Measurements from ENCODE around the gene ZIC1.

DNA sequence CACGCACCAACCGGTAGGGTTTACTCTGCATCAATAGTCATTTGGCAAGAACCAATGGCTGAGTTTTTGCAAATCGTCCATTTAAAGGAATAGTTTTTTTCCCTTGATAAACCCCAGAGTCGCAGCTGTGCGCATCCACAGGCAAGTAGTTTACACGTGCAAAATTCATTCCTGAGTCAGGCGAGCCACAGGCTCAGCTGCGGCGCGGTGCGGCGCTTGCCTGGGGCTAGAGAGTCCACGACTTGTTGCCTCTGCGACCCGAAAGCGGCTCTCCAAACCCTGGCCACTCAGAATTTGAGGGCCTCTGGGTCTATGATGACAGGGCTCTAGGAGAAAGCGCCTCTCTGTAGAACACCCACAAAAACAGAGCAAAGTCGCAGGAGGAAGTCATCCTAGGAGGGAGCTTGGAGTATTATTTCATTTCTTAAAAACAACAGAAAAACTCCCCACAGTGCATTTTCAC is 39.5 kb upstream of the ZIC1 start:
- TF ChIP-seq, protein P1, sequence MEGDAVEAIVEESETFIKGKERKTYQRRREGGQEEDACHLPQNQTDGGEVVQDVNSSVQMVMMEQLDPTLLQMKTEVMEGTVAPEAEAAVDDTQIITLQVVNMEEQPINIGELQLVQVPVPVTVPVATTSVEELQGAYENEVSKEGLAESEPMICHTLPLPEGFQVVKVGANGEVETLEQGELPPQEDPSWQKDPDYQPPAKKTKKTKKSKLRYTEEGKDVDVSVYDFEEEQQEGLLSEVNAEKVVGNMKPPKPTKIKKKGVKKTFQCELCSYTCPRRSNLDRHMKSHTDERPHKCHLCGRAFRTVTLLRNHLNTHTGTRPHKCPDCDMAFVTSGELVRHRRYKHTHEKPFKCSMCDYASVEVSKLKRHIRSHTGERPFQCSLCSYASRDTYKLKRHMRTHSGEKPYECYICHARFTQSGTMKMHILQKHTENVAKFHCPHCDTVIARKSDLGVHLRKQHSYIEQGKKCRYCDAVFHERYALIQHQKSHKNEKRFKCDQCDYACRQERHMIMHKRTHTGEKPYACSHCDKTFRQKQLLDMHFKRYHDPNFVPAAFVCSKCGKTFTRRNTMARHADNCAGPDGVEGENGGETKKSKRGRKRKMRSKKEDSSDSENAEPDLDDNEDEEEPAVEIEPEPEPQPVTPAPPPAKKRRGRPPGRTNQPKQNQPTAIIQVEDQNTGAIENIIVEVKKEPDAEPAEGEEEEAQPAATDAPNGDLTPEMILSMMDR (IDR thresholded peaks at IDR 0.05; ENCODE audit: low read length), result no peak
- no peak for TF ChIP-seq EZH2 (optimal IDR thresholded peaks at IDR 0.05; ENCODE audit: low read depth, low read length)

Data from MM.1S (cell line).